GM18907 (cell line): ENCODE measurements around the gene EEF2K.
"Not testable (repeated sequence)": the region's sequence is repeated elsewhere in the genome, so short reads cannot be mapped to it uniquely, and the experiment has no call there.

Experiments
- ATAC-seq: cut with Tn5 transposase; IDR thresholded peaks from one replicate; pipeline ENCODE4 v1.9.1; 2021; ENCODE audit warnings: mild to moderate bottlenecking, moderate library complexity; ENCODE audit not compliant: unreplicated experiment

The EEF2K gene

GRCh38 chr16:22206013-22206841, at the start of gene EEF2K:
Gene EEF2K (plus strand): TSS chr16:22206278. CDS start chr16:22225730, 19,452 bp downstream.
- peak; percentile 77 for ATAC-seq

- ATAC-seq: no peak
These were observed 44.7 kb upstream of the EEF2K start for GRCh38 chr16:22161401-22161800.

- ATAC-seq: no peak
These were observed 44.0 kb upstream of the EEF2K start, which contains the start of gene SDR42E2 for GRCh38 chr16:22161999-22162655. Gene SDR42E2 (plus strand): TSS chr16:22162506. CDS start chr16:22165583, 3,077 bp downstream.

- no peak for ATAC-seq
These were observed 43.4 kb upstream of the EEF2K start for GRCh38 chr16:22162656-22163009.

GRCh38 chr16:22163806-22164205, 42.3 kb upstream of the EEF2K start:
- no peak for ATAC-seq

- ATAC-seq: no peak
These were observed 41.6 kb upstream of the EEF2K start for GRCh38 chr16:22164482-22164881.

GRCh38 chr16:22165508-22166285, 40.4 kb upstream of the EEF2K start:
- no peak for ATAC-seq

GRCh38 chr16:22171953-22172352, 34.1 kb upstream of the EEF2K start:
- ATAC-seq: no peak

- ATAC-seq: not testable (repeated sequence)
These were observed 33.4 kb upstream of the EEF2K start for GRCh38 chr16:22172642-22173041.

GRCh38 chr16:22174642-22175041, 31.4 kb upstream of the EEF2K start:
- ATAC-seq: no peak

GRCh38 chr16:22177968-22178930, 27.8 kb upstream of the EEF2K start:
- no peak for ATAC-seq

GRCh38 chr16:22181426-22181825, 24.7 kb upstream of the EEF2K start:
- ATAC-seq: no peak

- no peak for ATAC-seq
These were observed 24.2 kb upstream of the EEF2K start for GRCh38 chr16:22181843-22182242.

GRCh38 chr16:22183335-22183734, 22.7 kb upstream of the EEF2K start:
- no peak for ATAC-seq

- no peak for ATAC-seq
These were observed 22.0 kb upstream of the EEF2K start for GRCh38 chr16:22183901-22184614.

GRCh38 chr16:22184615-22184968, 21.5 kb upstream of the EEF2K start:
- no peak for ATAC-seq

- ATAC-seq: no peak
These were observed 19.6 kb upstream of the EEF2K start for GRCh38 chr16:22186517-22186916.

- ATAC-seq: no peak
These were observed 17.8 kb upstream of the EEF2K start for GRCh38 chr16:22188267-22188594.

GRCh38 chr16:22188595-22189442, 17.3 kb upstream of the EEF2K start:
- no peak for ATAC-seq
